OCI-LY1 (cell line): ENCODE measurements around the gene SP5.

Source experiments
- EZH2 ChIP-seq: fragments of 200-600 bp; sonication (generic), shearing (Covaris generic); IDR thresholded peaks from 2 replicates; pipeline ENCODE4 v1.8.0; 2017; ENCODE audit warnings: borderline replicate concordance, mixed run types, mild to moderate bottlenecking, antibody characterized with exemption, low read length, moderate library complexity, mixed read lengths
- TF ChIP-seq, protein P1 (sequence below): fragments of 200-600 bp; sonication (generic), shearing (Covaris generic); IDR thresholded peaks from 2 replicates; pipeline ENCODE4 v1.5.1; 2017; ENCODE audit warnings: mild to moderate bottlenecking, antibody characterized with exemption, low read length, moderate library complexity, mixed read lengths

DNA sequence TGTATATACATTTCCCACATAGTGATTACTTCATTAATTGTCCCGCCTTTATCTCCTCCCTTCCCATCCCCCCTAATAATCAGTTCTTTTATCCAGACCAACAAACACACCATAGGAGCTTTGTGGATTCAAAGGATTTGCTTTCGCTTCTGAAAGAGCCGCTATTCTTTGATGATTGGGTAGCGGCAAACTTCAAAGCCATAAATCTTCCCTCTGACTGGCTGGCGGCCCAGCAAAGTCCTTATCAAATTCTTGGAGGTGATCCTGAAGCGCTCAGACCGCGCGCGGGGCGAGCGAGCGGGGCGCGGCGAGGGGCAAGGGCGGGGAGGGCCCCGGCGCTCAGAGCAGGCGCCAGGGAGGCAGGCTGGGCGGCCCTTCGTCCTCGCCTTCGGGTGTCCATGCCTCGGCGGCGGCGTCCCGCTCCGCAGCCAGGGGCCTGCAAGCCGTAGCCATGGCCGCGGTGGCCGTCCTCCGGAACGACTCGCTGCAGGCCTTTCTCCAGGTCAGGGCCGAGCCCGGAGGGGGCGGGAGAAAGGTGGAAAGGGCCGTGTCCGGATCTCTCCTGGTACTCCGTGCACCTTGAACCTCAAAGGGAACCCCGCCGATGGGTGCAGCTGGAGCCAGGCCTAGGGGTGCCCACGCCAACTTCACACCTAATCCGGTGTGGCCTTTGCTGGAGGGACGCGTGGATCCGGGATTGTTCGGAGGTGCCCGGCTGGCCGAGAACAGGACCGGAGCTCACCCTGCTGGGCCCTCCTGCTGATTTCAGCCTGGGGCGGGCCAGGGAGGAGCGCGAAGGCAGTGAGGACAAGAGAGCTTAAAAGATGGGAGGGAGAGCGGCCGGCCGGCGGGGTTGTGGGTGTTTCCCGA, at the start of gene SP5:
- TF ChIP-seq, protein P1, sequence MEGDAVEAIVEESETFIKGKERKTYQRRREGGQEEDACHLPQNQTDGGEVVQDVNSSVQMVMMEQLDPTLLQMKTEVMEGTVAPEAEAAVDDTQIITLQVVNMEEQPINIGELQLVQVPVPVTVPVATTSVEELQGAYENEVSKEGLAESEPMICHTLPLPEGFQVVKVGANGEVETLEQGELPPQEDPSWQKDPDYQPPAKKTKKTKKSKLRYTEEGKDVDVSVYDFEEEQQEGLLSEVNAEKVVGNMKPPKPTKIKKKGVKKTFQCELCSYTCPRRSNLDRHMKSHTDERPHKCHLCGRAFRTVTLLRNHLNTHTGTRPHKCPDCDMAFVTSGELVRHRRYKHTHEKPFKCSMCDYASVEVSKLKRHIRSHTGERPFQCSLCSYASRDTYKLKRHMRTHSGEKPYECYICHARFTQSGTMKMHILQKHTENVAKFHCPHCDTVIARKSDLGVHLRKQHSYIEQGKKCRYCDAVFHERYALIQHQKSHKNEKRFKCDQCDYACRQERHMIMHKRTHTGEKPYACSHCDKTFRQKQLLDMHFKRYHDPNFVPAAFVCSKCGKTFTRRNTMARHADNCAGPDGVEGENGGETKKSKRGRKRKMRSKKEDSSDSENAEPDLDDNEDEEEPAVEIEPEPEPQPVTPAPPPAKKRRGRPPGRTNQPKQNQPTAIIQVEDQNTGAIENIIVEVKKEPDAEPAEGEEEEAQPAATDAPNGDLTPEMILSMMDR = no peak
- TF ChIP-seq EZH2 = no peak
